Ishikawa (cell line): ENCODE results near the gene MS4A7.

Source experiments
- CEBPB ChIP-seq: IDR thresholded peaks from 2 replicates; pipeline ENCODE4 v1.6.1; 2012
- CREB1 ChIP-seq: IDR thresholded peaks from 2 replicates; pipeline ENCODE4 v1.6.1; 2012; ENCODE audit warnings: low read depth
- EGR1 ChIP-seq: IDR thresholded peaks from 2 replicates; pipeline ENCODE4 v1.6.1; 2012
- EP300 ChIP-seq: IDR thresholded peaks from 2 replicates; pipeline ENCODE4 v1.6.1; 2012; ENCODE audit warnings: borderline replicate concordance
- FOXM1 ChIP-seq: IDR thresholded peaks from 2 replicates; pipeline ENCODE4 v1.6.1; 2012; ENCODE audit warnings: low read depth, borderline replicate concordance
- NFIC ChIP-seq: IDR thresholded peaks from 2 replicates; pipeline ENCODE4 v1.6.1; 2012
- RAD21 ChIP-seq: IDR thresholded peaks from 2 replicates; pipeline ENCODE4 v1.6.1; 2012; ENCODE audit warnings: low read depth
- REST ChIP-seq: IDR thresholded peaks from 2 replicates; pipeline ENCODE4 v1.6.1; 2012; ENCODE audit warnings: low read depth, mild to moderate bottlenecking
- TAF1 ChIP-seq: IDR thresholded peaks from 2 replicates; pipeline ENCODE4 v1.6.1; 2012; ENCODE audit warnings: low read depth, mild to moderate bottlenecking
- TCF12 ChIP-seq: IDR thresholded peaks from 2 replicates; pipeline ENCODE4 v1.6.1; 2012; ENCODE audit warnings: low read depth
- TEAD4 ChIP-seq: IDR thresholded peaks from 2 replicates; pipeline ENCODE4 v1.6.1; 2012
- USF1 ChIP-seq: IDR thresholded peaks from 2 replicates; pipeline ENCODE4 v1.6.1; 2012
- YY1 ChIP-seq: IDR thresholded peaks from 2 replicates; pipeline ENCODE4 v1.6.1; 2012; ENCODE audit warnings: low read depth
- ZBTB7A ChIP-seq: IDR thresholded peaks from 2 replicates; pipeline ENCODE4 v1.6.1; 2012; ENCODE audit warnings: low read depth
- TF ChIP-seq, protein P1 (sequence below): IDR thresholded peaks from 2 replicates; pipeline ENCODE4 v1.6.1; 2012

Gene MS4A7

DNA sequence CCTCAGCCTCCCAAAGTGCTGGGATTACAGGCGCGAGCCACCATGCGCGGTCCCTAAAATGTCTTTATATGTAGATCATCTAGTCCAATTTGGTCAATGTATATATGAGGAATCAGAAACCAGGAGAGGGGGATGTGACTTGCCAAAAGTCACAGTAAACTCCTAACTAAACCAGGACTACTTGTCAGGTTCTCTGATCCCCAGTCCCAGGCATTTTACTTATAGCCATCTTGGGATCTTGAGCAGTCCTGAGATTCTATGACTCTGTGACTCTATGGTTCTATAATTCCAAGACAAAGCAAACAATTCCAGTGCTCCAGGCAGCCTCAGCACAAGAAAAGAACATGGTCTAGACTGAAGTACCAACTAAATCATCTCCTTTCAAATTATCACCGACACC is 50.9 kb downstream of the MS4A7 start, which contains the start of gene MS4A5:
TSS of gene MS4A5 (plus strand) at position 301 of the 400 bp plus-strand sequence. CDS start 103 bp downstream, outside the sequence.
- TF ChIP-seq USF1 (no peak), TEAD4 (no peak), YY1 (no peak), EGR1 (no peak), TCF12 (no peak), ZBTB7A (no peak), NFIC (no peak), FOXM1 (no peak), TAF1 (no peak), REST (no peak), EP300 (no peak), CREB1 (no peak), RAD21 (no peak), CEBPB (no peak)
- TF ChIP-seq, protein P1, sequence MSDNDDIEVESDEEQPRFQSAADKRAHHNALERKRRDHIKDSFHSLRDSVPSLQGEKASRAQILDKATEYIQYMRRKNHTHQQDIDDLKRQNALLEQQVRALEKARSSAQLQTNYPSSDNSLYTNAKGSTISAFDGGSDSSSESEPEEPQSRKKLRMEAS: no peak

DNA sequence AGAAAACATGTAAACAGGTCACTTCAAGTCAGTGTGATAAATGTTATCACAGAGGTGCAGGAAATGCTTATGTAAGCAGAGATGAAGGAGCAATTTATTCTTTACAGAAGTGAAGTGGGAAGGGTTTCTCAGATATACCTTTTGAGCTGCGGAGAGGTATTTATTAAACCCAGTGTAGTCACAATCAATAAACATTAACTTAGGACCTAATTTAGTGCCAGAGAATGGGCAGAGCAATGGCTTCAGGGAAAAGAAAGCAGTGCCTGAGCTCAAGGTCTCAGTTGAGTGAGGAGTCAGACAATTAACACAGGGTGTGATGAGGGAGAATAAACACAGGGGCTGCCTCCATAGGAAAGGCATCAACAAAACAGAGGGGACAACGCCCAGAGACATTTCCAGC is 52.9 kb downstream of the MS4A7 start:
- TF ChIP-seq NFIC (no peak), CREB1 (no peak)

DNA sequence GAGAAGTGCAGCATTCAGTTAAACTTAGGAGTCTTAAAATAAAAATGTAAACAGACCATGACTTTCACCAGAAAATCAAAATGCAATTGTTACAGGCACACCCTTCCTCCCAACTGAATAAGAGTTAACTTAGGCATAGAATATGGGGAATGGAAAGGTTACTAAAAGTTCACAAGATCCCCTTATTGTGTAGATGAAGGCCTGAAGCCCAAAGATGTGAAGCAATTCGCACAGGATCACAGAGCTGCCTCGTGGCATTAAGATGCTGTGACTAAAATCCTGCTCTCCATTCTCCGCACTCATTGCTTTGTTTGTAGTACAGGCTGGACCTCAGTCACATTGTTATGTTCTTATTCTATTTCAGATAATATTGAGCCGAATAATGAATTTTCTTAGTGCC is 55.1 kb downstream of the MS4A7 start:
- TF ChIP-seq FOXM1 (no peak), ZBTB7A (no peak), EGR1 (no peak), NFIC (no peak), RAD21 (no peak), TEAD4 (no peak), YY1 (no peak)
